ENCODE data around the gene ANGPTL4.

Gene ANGPTL4

DNA sequence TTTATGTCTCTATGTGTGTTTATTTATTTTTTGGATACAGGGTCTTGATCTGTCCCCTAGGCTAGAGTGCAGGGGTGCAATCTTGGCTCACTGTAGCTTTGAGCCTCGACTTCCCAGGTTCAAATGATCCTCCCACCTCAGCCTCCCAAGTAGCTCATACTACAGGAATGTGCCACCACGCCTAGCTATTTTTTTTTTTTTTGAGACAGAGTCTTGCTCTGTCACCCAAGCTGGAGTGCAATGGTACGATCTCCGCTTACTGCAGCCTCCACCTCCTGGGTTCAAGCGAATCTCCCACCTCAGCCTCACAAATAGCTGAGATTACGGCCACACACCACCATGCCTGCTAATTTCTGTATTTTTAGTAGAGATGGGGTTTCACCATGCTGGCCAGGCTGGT lies 5.0 kb upstream of the ANGPTL4 start:
- DNase-seq (ENCODE audit: low read depth): no peak
- H3K4me3 ChIP-seq (ENCODE audit: low read depth, low read length): no peak overlapping the region
- no peak for TF ChIP-seq CTCF (IDR thresholded peaks at IDR 0.05; ENCODE audit: low read depth, low read length, missing control alignments)

DNA sequence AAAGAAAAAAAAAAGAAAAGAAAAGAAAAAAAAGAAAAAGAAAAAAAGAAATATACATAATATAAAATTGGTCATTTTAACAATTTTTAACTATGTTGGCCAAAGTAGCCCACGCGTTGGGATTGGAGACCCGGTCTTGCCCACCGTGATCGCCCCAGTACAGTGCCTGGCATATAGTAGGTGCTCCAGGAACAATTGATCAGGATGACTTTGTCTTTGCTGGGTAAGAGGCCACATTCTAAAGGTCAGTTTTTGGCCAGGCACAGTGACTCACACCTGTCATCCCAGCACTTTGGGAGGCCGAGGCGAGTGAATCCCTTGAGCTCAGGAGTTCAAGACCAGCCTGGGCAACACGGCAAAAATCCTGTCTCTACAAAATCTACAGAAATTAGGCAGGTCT lies 3.8 kb upstream of the ANGPTL4 start:
- no peak overlapping the region for H3K4me3 ChIP-seq (ENCODE audit: low read depth, low read length)
- TF ChIP-seq CTCF (IDR thresholded peaks at IDR 0.05; ENCODE audit: low read depth, low read length, missing control alignments): no peak
- no peak for DNase-seq (ENCODE audit: low read depth)

DNA sequence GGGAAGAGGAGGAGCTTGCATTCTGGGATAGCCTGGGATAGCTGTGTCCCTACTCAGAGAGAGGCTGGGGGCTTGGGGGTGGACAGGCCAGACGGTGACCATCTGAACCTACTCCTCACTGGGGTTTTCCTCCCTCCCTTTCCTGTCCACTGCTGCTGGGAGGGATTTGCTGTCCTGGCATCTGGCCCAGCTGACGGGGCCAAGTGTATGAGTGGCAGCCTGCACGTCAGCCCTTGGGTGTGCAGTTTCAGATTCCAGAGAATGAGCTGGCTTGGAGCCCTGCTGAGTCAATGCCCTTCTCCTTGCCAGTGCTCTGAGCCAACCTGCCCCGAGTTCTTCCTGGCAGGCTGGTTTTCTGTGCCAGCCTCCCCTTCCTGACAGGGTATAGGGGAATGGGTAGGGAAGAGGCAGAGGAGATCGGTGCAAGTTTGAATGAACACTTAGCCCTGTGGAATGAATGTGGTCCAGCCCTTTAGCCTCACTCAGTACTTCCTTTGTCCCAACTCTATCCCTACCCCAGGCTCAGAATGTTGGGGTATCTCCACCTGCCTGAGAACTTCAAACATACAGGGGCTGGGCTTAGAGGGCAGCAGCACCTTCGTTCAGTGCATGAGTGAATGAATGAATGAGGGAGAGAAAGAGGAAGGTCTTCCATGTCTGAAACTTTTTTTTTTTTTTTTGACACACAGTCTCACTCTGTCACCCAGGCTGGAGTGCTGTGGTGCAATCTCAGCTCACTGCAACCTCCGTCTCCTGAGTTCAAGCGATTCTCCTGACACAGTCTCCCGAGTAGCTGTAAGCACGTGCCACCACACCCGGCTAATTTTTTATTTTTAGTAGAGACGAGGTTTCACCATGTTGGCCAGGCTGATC lies 1.8 kb upstream of the ANGPTL4 start:
- H3K4me3 ChIP-seq (ENCODE audit: low read depth, low read length): no peak overlapping the region
- no peak for DNase-seq (ENCODE audit: low read depth)
- TF ChIP-seq CTCF (IDR thresholded peaks at IDR 0.05; ENCODE audit: low read depth, low read length, missing control alignments): no peak

GRCh38 chr19:8366121-8366581 lies 2.2 kb downstream of the ANGPTL4 start:
- no peak for TF ChIP-seq CTCF (IDR thresholded peaks at IDR 0.05; ENCODE audit: low read depth, low read length, missing control alignments)
- no peak for DNase-seq (ENCODE audit: low read depth)

GRCh38 chr19:8366961-8367326 lies 3.0 kb downstream of the ANGPTL4 start:
- no peak for TF ChIP-seq CTCF (IDR thresholded peaks at IDR 0.05; ENCODE audit: low read depth, low read length, missing control alignments)
- no peak for DNase-seq (ENCODE audit: low read depth)
- H3K4me3 ChIP-seq (ENCODE audit: low read depth, low read length): no peak overlapping the region

More at GRCh38 chr19:8366121-8366581, 2.2 kb downstream of the ANGPTL4 start:
- no peak overlapping the region for H3K4me3 ChIP-seq (ENCODE audit: low read depth, low read length)

GRCh38 chr19:8367327-8368001 lies 3.5 kb downstream of the ANGPTL4 start:
- DNase-seq (ENCODE audit: low read depth): no peak
- no peak overlapping the region for H3K4me3 ChIP-seq (ENCODE audit: low read depth, low read length)
- TF ChIP-seq CTCF (IDR thresholded peaks at IDR 0.05; ENCODE audit: low read depth, low read length, missing control alignments): no peak
